Lower leg skin (tissue), 3 donors: ENCODE data around the gene FBXW10.
"Not testable (repeated sequence)": the region's sequence is repeated elsewhere in the genome, so short reads cannot be mapped to it uniquely, and the experiment has no call there.

Experiments used
- CTCF ChIP-seq, 3 donors: fragments of 450-650 bp; IDR thresholded peaks; one replicate each; pipeline ENCODE4 v1.5.1; 2016; ENCODE audit warnings: antibody characterized with exemption in 3 of 3, mild to moderate bottlenecking in 3 of 3, moderate library complexity in 2 of 3
- POLR2A ChIP-seq, 2 donors: fragments of 450-650 bp; IDR thresholded peaks; one replicate each; pipeline ENCODE4 v1.6.1; 2016 to 2017; ENCODE audit warnings: antibody characterized with exemption in 2 of 2, mild to moderate bottlenecking in 1 of 2, moderate library complexity in 1 of 2

GRCh38 chr17:18753829-18754409, 10.1 kb downstream of the FBXW10 start:
- TF ChIP-seq POLR2A, CTCF (IDR thresholded peaks at IDR 0.05): not testable (repeated sequence)
